ENCODE data around the gene DHPS.

DHPS gene

DNA sequence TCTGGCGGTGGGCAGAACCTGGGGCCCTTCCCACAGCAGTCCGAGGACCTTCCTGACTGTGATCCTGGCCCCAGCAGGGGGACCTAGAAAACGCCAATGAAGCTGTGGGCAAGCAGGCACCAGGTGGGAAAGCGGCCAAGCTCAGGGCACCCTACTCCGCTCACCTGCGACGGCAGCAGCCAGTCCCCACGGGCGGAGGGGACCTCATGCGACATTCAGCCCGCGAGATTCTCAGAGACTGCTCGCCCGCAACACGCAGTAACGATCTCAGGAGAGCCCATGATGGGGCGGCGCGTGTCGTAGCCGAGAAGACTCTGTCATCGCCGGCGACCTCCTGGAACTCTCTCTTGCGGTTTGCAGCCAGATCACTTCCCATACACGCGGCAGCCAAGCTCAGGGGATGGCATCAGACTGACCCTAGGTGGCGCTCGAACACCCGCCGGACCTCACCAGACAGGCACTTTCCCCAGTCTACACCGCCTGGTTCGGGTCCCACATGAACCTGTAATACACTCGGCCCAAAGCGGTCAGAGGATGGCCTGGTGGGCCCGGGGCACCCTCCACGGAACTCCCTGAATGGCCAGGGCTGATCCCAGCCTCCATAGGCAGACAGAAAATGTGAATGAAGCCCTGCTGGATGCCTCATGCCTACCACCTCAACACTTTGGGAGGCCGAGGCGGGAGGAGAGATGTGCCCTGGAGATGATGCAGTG, 41.6 kb downstream of the DHPS start:
- TF ChIP-seq SPI1 (IDR thresholded peaks at IDR 0.05; ENCODE audit: low read depth, low read length) (peak; percentile 64), PAX5 (IDR thresholded peaks at IDR 0.05; ENCODE audit: insufficient read depth, low read length, severe bottlenecking) (no peak), POLR2AphosphoS5 (IDR thresholded peaks at IDR 0.05; ENCODE audit: low read depth, low read length) (no peak), POLR2A (IDR thresholded peaks at IDR 0.05; ENCODE audit: low read depth, low read length) (no peak), POU2F2 (IDR thresholded peaks at IDR 0.05; ENCODE audit: low read depth, low read length) (0 out of 2 replicates have a peak, but pooled peaks have one; percentile 6), TAF1 (IDR thresholded peaks at IDR 0.05; ENCODE audit: low read depth, low read length) (no peak)
- FAIRE-seq (peak; percentile 93), DNase-seq (ENCODE audit: insufficient read length, low spot score) (peak; percentile 88)

DNA sequence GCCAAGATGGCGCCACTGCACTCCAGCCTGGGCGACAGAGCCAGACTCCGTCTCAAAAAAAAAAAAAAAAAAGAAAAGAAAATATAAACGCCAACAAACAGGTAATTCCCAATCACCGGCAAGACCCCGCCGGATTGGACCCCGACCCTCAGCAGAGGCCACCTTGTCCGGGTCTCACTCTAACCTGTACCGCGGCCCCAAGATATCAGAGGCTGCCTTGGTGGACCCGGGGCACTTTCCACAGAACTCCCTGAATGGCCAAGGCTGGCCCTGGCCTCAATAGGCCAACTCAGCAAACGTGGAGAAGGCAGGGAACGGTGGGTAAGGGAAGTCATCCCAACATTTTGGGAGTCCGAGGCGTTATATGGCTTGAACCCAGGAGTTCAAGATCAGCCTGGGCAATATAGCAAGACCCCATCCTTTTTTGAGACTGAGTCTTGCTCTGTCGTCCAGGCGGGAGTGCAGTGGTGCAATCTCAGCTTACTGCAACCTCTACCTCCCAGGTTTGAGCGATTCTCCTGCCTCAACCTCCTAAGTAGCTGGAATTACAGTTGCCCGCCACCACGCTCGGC, 43.0 kb downstream of the DHPS start:
- DNase-seq (ENCODE audit: insufficient read length, low spot score) = no peak
- no peak for FAIRE-seq
- TF ChIP-seq POLR2AphosphoS5 (IDR thresholded peaks at IDR 0.05; ENCODE audit: low read depth, low read length) (no peak), SPI1 (IDR thresholded peaks at IDR 0.05; ENCODE audit: low read depth, low read length) (no peak), POU2F2 (IDR thresholded peaks at IDR 0.05; ENCODE audit: low read depth, low read length) (no peak), TAF1 (IDR thresholded peaks at IDR 0.05; ENCODE audit: low read depth, low read length) (no peak), PAX5 (IDR thresholded peaks at IDR 0.05; ENCODE audit: insufficient read depth, low read length, severe bottlenecking) (no peak), POLR2A (IDR thresholded peaks at IDR 0.05; ENCODE audit: low read depth, low read length) (no peak)

DNA sequence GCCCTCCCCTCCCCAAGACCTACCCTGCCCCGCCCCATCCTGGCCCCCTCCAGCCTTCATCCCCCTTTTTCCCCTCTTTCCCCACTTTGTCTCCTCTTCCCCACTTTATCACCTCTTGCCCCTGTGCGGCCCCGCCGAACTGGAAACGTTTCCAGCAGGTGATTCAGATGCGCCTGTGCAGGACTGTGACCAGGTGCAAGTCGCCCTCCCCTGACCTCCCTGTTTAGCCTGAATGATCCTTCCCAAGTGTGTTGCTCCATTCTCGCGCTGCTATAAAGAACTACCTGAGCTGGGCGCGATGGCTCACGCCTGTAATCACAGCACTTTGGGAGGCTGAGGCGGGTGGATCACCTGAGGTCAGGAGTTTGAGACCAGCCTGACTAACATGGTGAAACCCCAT, 45.0 kb downstream of the DHPS start:
- FAIRE-seq (no peak), DNase-seq (ENCODE audit: insufficient read length, low spot score) (no peak)
- TF ChIP-seq POLR2A (IDR thresholded peaks at IDR 0.05; ENCODE audit: low read depth, low read length) (no peak), POU2F2 (IDR thresholded peaks at IDR 0.05; ENCODE audit: low read depth, low read length) (no peak), PAX5 (IDR thresholded peaks at IDR 0.05; ENCODE audit: insufficient read depth, low read length, severe bottlenecking) (no peak), TAF1 (IDR thresholded peaks at IDR 0.05; ENCODE audit: low read depth, low read length) (no peak), POLR2AphosphoS5 (IDR thresholded peaks at IDR 0.05; ENCODE audit: low read depth, low read length) (no peak), SPI1 (IDR thresholded peaks at IDR 0.05; ENCODE audit: low read depth, low read length) (no peak)

DNA sequence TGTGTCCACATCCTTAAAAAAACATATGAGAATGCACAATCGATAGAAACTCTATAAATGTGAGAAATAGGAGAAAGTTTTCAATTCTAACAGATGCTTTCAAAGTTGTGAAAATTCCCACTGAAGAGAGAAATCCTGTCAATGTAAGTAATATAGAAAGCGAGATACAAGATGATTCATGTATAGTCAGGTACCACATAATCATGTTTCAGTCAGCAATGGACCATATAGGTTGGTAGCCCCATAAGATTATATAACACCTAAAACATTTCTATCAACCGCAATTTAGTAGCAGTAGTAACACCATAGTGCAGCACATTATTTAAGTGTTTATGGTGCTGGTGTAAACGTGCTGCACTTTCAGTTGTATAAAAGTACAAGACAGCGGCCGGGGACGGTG, 52.5 kb downstream of the DHPS start:
- no peak for DNase-seq (ENCODE audit: insufficient read length, low spot score)
- TF ChIP-seq POLR2AphosphoS5 (IDR thresholded peaks at IDR 0.05; ENCODE audit: low read depth, low read length) = no peak
- no peak for TF ChIP-seq POU2F2 (IDR thresholded peaks at IDR 0.05; ENCODE audit: low read depth, low read length)
- no peak for TF ChIP-seq TAF1 (IDR thresholded peaks at IDR 0.05; ENCODE audit: low read depth, low read length)
- TF ChIP-seq POLR2A (IDR thresholded peaks at IDR 0.05; ENCODE audit: low read depth, low read length) = no peak
- no peak for TF ChIP-seq PAX5 (IDR thresholded peaks at IDR 0.05; ENCODE audit: insufficient read depth, low read length, severe bottlenecking)
- no peak for TF ChIP-seq SPI1 (IDR thresholded peaks at IDR 0.05; ENCODE audit: low read depth, low read length)
- no peak for FAIRE-seq

DNA sequence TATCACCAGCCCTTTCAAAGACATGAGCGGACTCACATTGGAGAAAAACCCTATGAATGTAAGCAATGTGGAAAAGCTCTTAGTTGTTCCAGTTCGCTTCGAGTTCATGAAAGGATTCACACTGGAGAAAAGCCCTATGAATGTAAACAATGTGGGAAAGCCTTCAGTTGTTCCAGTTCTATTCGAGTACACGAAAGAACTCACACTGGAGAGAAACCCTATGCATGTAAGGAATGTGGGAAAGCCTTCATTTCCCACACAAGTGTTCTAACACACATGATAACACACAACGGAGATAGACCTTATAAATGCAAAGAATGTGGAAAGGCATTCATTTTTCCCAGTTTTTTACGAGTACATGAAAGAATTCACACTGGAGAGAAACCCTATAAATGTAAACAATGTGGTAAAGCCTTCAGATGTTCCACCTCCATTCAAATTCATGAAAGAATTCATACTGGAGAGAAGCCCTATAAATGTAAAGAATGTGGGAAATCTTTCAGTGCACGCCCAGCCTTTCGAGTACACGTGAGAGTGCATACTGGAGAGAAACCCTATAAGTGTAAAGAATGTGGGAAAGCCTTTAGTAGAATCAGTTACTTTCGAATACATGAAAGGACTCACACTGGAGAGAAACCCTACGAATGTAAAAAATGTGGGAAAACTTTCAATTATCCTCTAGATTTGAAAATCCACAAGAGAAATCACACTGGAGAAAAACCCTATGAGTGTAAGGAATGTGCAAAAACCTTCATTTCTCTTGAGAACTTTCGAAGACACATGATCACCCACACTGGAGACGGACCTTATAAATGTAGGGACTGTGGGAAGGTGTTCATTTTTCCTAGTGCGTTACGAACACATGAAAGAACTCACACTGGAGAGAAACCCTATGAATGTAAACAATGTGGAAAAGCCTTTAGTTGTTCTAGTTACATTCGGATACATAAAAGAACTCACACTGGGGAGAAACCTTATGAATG, 53.3 kb downstream of the DHPS start:
- DNase-seq (ENCODE audit: insufficient read length, low spot score) = no peak
- TF ChIP-seq POLR2AphosphoS5 (IDR thresholded peaks at IDR 0.05; ENCODE audit: low read depth, low read length) = peak; percentile 24; the same call in 1 of the 2 replicates
- no peak for TF ChIP-seq TAF1 (IDR thresholded peaks at IDR 0.05; ENCODE audit: low read depth, low read length)
- no peak for FAIRE-seq

DNA sequence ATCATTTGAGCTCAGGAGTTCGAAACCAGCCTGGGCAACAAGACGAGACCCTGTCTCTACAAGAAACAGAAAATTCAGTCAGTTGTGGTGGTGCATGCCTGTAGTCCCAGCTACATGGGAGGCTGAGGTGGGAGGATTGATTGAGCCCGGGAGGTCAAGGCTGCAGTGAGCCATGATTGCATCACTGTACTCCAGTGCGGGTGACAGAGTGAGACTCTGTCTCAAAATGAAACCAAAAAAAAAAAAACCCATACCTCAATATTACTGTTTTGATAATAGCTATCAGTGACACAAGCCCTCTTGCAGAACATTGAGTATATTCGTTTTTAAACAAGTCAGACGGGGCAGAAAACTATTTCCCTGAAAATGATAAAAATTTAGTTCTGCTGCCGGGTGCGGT, 54.7 kb downstream of the DHPS start:
- TF ChIP-seq POLR2AphosphoS5 (IDR thresholded peaks at IDR 0.05; ENCODE audit: low read depth, low read length) (no peak), TAF1 (IDR thresholded peaks at IDR 0.05; ENCODE audit: low read depth, low read length) (no peak), POLR2A (IDR thresholded peaks at IDR 0.05; ENCODE audit: low read depth, low read length) (no peak), SPI1 (IDR thresholded peaks at IDR 0.05; ENCODE audit: low read depth, low read length) (no peak), PAX5 (IDR thresholded peaks at IDR 0.05; ENCODE audit: insufficient read depth, low read length, severe bottlenecking) (no peak), POU2F2 (IDR thresholded peaks at IDR 0.05; ENCODE audit: low read depth, low read length) (no peak)
- FAIRE-seq = no peak

More for the DNA sequence above, 54.7 kb downstream of the DHPS start:
- DNase-seq (ENCODE audit: insufficient read length, low spot score) = no peak
